B cell (primary cell): ENCODE data around the gene MET.
A peak's percentile ranks its signal among the peaks of the same experiment; 100 is the strongest.

Source experiments
- EZH2 ChIP-seq: IDR thresholded peaks from 2 replicates; pipeline ENCODE4 v1.6.1; 2012; ENCODE audit warnings: borderline replicate concordance, low read depth, mild to moderate bottlenecking, moderate library complexity, low read length; ENCODE audit not compliant: insufficient read depth, poor library complexity, severe bottlenecking
- TF ChIP-seq, protein P1 (sequence below): fragments of 200-600 bp; IDR thresholded peaks from one replicate; pipeline ENCODE4 v1.8.0; 2022; ENCODE audit warnings: antibody characterized with exemption, mild to moderate bottlenecking

DNA sequence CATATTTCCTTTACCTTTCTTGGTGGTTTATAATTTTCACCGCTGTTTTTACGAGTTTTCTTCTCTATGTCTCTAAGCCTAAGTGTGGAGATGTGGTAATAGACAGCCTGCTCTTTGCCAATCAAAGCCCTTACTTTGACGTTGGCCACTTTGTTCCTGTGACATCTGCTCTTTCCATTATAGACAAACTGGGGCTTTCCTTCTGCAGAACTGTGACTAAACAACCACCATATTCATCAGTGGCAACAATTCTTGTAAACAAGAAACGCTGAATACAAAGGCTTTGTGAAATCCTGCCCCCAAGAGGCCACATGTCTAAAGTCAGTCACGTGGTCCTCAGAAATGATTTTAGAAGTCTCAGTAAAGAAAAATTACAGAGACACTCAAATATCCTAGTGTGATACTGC is 130.8 kb downstream of the MET start:
- TF ChIP-seq, protein P1, sequence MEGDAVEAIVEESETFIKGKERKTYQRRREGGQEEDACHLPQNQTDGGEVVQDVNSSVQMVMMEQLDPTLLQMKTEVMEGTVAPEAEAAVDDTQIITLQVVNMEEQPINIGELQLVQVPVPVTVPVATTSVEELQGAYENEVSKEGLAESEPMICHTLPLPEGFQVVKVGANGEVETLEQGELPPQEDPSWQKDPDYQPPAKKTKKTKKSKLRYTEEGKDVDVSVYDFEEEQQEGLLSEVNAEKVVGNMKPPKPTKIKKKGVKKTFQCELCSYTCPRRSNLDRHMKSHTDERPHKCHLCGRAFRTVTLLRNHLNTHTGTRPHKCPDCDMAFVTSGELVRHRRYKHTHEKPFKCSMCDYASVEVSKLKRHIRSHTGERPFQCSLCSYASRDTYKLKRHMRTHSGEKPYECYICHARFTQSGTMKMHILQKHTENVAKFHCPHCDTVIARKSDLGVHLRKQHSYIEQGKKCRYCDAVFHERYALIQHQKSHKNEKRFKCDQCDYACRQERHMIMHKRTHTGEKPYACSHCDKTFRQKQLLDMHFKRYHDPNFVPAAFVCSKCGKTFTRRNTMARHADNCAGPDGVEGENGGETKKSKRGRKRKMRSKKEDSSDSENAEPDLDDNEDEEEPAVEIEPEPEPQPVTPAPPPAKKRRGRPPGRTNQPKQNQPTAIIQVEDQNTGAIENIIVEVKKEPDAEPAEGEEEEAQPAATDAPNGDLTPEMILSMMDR: peak; percentile 52
- TF ChIP-seq EZH2: no peak
